A673 (cell line): ENCODE results near the gene DVL1. TPM values are rescaled to one million over a fixed set of nuclear protein-coding genes. Genes with fewer than 3 reads are reported as not detected.

ENCODE experiments used
- BruUV-seq: library from RNA; stranded (reverse); fragments of 400-500 nt; replicated peaks from 2 replicates; lab custom pipeline; 2021; lab: Mats Ljungman, UMichigan
- CTCF ChIA-PET: fragments of 300-600 bp; sonication (Branson Sonifier 250); formaldehyde crosslinking; loops from one replicate; lab custom pipeline; 2022; ENCODE audit warnings: antibody characterized with exemption; lab: Charles Lee
- POLR2A ChIA-PET: fragments of 300-600 bp; sonication (Branson Sonifier 250); formaldehyde crosslinking; loops from one replicate; lab custom pipeline; 2022; ENCODE audit warnings: antibody characterized with exemption; ENCODE audit not compliant: low non-redundant PET; lab: Charles Lee
- DNase-seq: peaks from one replicate; pipeline ENCODE4 v3.0.0-alpha.2; 2015; ENCODE audit warnings: low spot score
- H3K27ac ChIP-seq: fragments of 200-600 bp; sonication (generic); 2 replicates; pipeline ENCODE4 v1.5.1; 2016; ENCODE audit warnings: mixed run types, low read depth, mild to moderate bottlenecking, mixed read lengths, antibody characterized with exemption, low read length; ENCODE audit not compliant: poor library complexity, severe bottlenecking
- H3K27me3 ChIP-seq: fragments of 200-600 bp; sonication (generic); replicated peaks from 2 replicates; pipeline ENCODE4 v1.6.1; 2017; ENCODE audit warnings: mixed run types, low read depth, mild to moderate bottlenecking, mixed read lengths, antibody characterized with exemption, low read length; ENCODE audit not compliant: insufficient read depth, poor library complexity
- H3K36me3 ChIP-seq: fragments of 200-600 bp; sonication (generic); 2 replicates; pipeline ENCODE4 v1.6.1; 2016; ENCODE audit warnings: mixed run types, mild to moderate bottlenecking, mixed read lengths, antibody characterized with exemption, low read length; ENCODE audit not compliant: insufficient read depth, poor library complexity, severe bottlenecking
- H3K4me1 ChIP-seq: fragments of 200-600 bp; sonication (generic); 2 replicates; pipeline ENCODE4 v1.6.1; 2017; ENCODE audit warnings: mixed run types, mild to moderate bottlenecking, mixed read lengths, antibody characterized with exemption, low read length; ENCODE audit not compliant: insufficient read depth, poor library complexity, severe bottlenecking
- H3K4me3 ChIP-seq: fragments of 200-600 bp; sonication (generic); 2 replicates; pipeline ENCODE4 v1.5.1; 2016; ENCODE audit warnings: low read depth, mixed run types, mild to moderate bottlenecking, mixed read lengths, low read length; ENCODE audit not compliant: poor library complexity, severe bottlenecking
- H3K9me3 ChIP-seq: fragments of 200-600 bp; sonication (generic); 2 replicates; pipeline ENCODE4 v1.6.1; 2016; ENCODE audit warnings: mixed run types, low read depth, mild to moderate bottlenecking, mixed read lengths, antibody characterized with exemption, low read length; ENCODE audit not compliant: poor library complexity, severe bottlenecking
- EZH2 ChIP-seq: fragments of 200-600 bp; sonication (generic); IDR thresholded peaks from 2 replicates; pipeline ENCODE4 v1.6.1; 2017; ENCODE audit warnings: borderline replicate concordance, low read depth, mild to moderate bottlenecking, mixed read lengths, antibody characterized with exemption, low read length; ENCODE audit not compliant: poor library complexity, severe bottlenecking
- intact Hi-C: fragments of 100-400 bp; cut with micrococcal nuclease; formaldehyde crosslinking; loops from one replicate; pipeline ENCODE4 v1.10.0; 2022; ENCODE audit not compliant: unreplicated experiment
- total RNA-seq: library from RNA; stranded (reverse); gene quantifications from 2 replicates; pipeline ENCODE4 v1.2.3, GENCODE V29; 2021
- TF ChIP-seq, protein P1 (sequence below): fragments of 300-800, 200-600 bp; sonication (generic); conservative IDR thresholded peaks from 2 replicates; pipeline ENCODE4 v1.5.1; 2017; ENCODE audit warnings: low read depth, mild to moderate bottlenecking, antibody characterized with exemption, low read length, moderate library complexity, mixed read lengths

The DVL1 gene
- total RNA-seq, 1 experiment from 2014 or later, result 48.0 TPM

GRCh38 chr1:1292851-1293250 lies 56.4 kb downstream of the DVL1 start:
- DNase-seq, result no peak
- CTCF ChIA-PET, result no interaction called here
- H3K27me3 ChIP-seq, result no peaks in the 10 kb centered on the region
- no peaks in the 10 kb centered on the region for H3K4me1 ChIP-seq
- intact Hi-C loops, result no loop called here
- no peak overlapping the region for H3K4me3 ChIP-seq
- H3K9me3 ChIP-seq, result no peaks in the 10 kb centered on the region
- no peak overlapping the region for H3K27ac ChIP-seq
- H3K36me3 ChIP-seq, result peaks cover 3% of the 10 kb centered on the region
- TF ChIP-seq, protein P1, sequence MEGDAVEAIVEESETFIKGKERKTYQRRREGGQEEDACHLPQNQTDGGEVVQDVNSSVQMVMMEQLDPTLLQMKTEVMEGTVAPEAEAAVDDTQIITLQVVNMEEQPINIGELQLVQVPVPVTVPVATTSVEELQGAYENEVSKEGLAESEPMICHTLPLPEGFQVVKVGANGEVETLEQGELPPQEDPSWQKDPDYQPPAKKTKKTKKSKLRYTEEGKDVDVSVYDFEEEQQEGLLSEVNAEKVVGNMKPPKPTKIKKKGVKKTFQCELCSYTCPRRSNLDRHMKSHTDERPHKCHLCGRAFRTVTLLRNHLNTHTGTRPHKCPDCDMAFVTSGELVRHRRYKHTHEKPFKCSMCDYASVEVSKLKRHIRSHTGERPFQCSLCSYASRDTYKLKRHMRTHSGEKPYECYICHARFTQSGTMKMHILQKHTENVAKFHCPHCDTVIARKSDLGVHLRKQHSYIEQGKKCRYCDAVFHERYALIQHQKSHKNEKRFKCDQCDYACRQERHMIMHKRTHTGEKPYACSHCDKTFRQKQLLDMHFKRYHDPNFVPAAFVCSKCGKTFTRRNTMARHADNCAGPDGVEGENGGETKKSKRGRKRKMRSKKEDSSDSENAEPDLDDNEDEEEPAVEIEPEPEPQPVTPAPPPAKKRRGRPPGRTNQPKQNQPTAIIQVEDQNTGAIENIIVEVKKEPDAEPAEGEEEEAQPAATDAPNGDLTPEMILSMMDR, result no peak
- TF ChIP-seq EZH2, result no peak
- BruUV-seq, result no TSS peak
- POLR2A ChIA-PET, result no interaction called here

DNA sequence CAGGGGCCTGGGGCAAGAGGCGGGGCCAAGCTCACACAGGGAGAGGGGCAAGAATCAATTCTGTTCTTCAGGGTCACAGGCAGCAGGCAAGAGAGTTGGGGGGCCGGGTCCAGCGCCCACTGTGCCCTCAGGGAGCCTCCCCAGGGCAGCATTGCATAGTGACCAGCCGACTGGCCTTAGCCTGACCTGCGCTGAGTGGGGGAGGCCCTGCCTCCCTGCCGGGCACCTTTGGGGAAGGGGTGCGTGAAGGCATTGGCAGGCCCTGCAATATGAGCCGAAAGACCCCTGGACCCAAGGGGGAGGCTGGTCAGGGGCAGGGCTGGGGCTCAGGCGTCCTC lies 56.8 kb downstream of the DVL1 start:
- Histone ChIP-seq H3K27me3 (no peaks in the 10 kb centered on the region), H3K4me3 (no peak overlapping the region), H3K9me3 (no peaks in the 10 kb centered on the region), H3K4me1 (no peaks in the 10 kb centered on the region), H3K36me3 (peaks cover 3% of the 10 kb centered on the region), H3K27ac (no peak overlapping the region)
- POLR2A ChIA-PET, result no interaction called here
- intact Hi-C loops, result no loop called here
- no TSS peak for BruUV-seq
- DNase-seq, result no peak
- CTCF ChIA-PET, result interaction anchor here (0.7 to 1.6 kb wide), 2 partner anchors 94 to 170 kb away, joined by 3 to 17 read pairs; no protein-coding TSS in a partner anchor
- TF ChIP-seq EZH2, result no peak
- TF ChIP-seq, protein P1, result no peak

GRCh38 chr1:1291548-1292441 lies 57.4 kb downstream of the DVL1 start:
- ChIA-PET CTCF (interaction anchor here (0.7 to 1.6 kb wide), 3 partner anchors 13 to 169 kb away, joined by 3 to 17 read pairs (median 6); no protein-coding TSS in a partner anchor), POLR2A (no interaction called here)
- TF ChIP-seq, protein P1, result peak; percentile 63
- TF ChIP-seq EZH2, result no peak
- no peak overlapping the region for H3K27ac ChIP-seq
- no peaks in the 10 kb centered on the region for H3K4me1 ChIP-seq
- BruUV-seq, result no TSS peak
- intact Hi-C loops, result loop anchor here (2.0 kb wide), 1 partner anchor 169 kb away; no protein-coding TSS in a partner anchor
- DNase-seq, result peak; percentile 65
- no peak overlapping the region for H3K4me3 ChIP-seq
- H3K9me3 ChIP-seq, result no peaks in the 10 kb centered on the region
- no peaks in the 10 kb centered on the region for H3K27me3 ChIP-seq
- H3K36me3 ChIP-seq, result peaks cover 3% of the 10 kb centered on the region
